GM21737 (cell line): ENCODE data around the gene C1QTNF8.
"Not testable (repeated sequence)": the region's sequence is repeated elsewhere in the genome, so short reads cannot be mapped to it uniquely, and the experiment has no call there.

Experiments
- ATAC-seq: cut with Tn5 transposase; IDR thresholded peaks from one replicate; pipeline ENCODE4 v1.9.1; 2021; ENCODE audit warnings: mild to moderate bottlenecking, moderate library complexity; ENCODE audit not compliant: unreplicated experiment

The C1QTNF8 gene

GRCh38 chr16:1095450-1096168, 435 bp downstream of the C1QTNF8 start:
- ATAC-seq = no peak

GRCh38 chr16:1094601-1095449, 1.2 kb downstream of the C1QTNF8 start:
- ATAC-seq = no peak

DNA sequence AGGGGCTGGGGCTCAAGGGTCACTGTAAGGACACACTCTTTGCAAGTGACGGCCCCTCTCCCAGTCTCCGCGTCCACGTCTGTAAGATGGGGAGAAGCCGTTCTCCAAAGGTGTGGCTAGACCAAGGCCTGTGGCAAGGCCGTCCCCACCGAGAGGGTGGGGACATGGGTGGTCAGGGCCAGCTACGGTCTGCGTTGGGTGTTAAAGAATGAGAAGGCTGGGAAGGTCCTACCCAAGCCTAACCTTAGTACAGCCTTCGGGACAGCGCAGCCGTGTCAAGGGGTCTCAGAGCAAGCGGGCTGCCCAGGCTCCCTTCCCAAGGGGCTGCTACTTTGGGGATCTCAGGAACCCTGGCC, 1.9 kb downstream of the C1QTNF8 start:
- no peak for ATAC-seq

GRCh38 chr16:1093284-1094123, 2.5 kb downstream of the C1QTNF8 start:
- ATAC-seq = no peak

DNA sequence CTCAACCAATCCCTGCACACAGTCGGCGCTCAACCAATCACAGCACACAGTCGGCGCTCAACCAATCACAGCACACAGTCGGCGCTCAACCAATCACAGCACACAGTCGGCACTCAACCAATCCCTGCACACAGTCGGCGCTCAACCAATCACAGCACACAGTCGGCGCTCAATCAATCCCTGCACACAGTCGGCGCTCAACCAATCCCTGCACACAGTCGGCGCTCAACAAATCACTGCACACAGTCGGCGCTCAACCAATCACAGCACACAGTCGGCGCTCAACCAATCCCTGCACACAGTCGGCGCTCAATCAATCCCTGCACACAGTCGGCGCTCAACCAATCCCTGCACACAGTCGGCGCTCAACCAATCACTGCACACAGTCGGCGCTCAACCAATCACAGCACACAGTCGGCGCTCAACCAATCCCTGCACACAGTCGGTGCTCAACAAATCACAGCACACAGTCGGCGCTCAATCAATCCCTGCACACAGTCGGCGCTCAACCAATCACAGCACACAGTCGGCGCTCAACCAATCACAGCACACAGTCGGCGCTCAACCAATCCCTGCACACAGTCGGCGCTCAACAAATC, 3.3 kb downstream of the C1QTNF8 start:
- not testable (repeated sequence) for ATAC-seq

GRCh38 chr16:1091992-1092552, 4.0 kb downstream of the C1QTNF8 start:
- ATAC-seq = no peak

DNA sequence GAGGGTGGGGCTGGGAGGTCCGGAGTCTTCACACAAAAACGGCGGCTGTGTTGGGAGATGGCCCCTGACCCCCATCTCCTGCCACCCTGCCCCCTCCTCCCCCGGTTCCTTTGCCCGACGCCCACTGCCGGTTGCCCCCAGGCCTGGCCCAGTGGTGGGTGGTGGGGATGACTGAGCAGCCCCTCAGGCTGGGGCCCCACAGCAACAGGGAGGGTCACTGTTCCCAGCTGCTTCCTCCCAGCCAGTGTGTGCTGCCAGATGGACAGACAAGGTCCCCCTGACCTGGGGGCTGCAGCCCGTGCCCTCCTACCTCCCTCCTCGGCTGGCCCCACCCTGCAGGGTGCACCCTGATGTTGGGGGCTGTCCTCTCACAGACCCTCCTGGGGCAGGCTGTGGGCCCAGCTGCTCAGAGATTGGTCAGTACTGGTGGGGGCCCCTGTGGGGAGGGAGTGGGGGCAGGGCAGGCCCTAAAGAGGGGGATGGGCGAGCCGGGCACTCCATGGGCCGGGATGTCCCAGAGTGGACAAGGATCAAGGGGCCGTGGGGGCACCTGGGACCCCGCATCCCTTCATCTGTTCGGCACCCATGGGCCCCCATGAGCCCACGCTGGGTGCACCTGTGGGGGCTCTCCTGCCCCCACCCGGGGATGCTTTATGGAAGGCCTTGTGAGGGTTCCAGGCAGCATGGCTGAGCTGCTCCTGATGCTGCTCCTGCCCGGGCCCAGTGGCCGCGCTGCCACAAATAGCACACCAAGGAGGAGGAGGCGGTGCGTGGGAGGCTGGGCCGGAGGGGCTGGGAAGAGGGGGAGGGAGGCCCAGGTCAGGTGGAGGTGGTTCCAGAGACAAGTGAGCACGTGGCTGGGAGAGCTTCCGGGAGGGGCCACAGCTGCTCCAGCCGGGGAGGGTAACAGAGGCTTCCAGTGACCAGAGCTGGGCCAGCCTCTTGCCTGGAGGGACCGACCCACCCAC, 5.1 kb downstream of the C1QTNF8 start:
- no peak for ATAC-seq

DNA sequence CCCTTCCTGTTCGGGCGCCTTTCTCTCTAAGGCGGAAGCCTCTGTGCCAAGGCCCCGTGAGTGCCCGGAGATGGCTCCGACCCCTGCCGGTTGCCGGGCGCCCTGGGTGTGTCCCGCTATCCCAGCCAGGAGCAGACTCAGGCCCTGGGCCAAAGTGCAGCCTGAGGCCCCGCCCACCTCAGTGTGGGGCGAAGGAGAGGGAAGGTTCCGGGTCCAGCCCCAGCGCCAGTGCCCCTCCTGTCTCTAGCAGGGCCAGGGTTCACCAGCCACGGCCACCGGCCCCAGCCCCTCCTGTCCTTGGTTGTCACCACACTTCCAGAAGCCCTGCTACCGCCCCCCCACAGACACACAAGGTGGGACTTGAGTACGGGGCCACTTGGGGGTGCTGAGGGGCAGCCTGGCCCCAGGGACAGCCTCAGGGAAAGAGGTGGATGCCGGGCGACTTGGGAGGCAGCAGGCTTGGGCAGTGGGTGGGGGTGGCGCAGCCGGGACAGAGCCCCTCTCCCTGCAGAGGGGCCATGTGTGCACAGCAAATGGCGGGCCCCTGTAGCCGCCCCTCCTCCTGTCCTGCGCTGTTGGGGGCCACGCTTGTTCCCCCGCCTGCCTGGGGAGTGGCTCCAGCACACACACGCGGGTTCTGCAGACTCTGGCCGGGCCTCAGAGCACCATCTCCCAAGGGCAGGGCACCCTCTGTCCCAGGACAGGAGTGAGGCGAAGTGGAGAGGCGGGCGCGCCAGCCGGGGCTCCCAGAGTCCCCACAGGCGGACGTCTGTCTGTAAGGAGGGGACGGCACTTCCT, 6.0 kb downstream of the C1QTNF8 start:
- ATAC-seq = no peak

- ATAC-seq = no peak
These were observed 6.6 kb downstream of the C1QTNF8 start for GRCh38 chr16:1089439-1089821.

GRCh38 chr16:1088295-1089170, 7.5 kb downstream of the C1QTNF8 start:
- no peak for ATAC-seq

DNA sequence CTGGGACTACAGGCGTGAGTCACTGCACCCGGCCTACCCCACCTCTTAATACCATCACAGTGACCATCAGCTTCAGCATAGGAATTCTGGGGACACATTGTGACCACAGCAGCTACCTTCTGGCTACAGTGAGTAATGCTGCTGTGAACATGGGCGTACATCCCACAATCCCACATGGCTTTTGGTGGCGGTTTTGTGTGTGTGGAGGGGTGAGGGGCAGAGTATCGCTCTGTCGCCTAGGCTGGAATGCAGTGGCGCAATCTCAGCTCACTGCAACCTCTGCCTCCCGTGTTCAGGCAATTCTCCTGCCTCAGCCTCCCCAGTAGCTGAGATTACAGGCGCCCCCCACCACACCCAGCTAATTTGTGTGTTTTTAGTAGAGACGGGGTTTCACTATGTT, 9.6 kb downstream of the C1QTNF8 start:
- not testable (repeated sequence) for ATAC-seq

DNA sequence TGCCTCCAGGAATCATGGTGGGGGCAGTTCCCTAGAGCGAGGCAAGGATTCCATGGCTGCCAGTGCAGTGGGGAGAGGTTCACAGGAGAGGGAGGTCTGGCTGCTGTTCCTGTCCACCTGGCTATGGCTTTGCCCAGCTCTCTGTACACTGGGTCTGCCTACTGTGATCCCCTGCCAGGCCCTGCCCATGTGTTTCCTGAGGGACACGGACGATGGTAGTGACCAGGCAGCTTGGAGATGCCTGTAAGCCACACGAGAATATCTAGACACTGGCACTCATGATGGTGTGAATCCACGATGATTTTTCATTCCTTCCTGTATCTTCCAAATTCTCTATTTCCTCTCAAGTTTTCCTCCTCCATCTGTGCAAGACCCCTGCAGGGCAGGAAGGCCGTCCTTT, 11.1 kb downstream of the C1QTNF8 start:
- ATAC-seq = no peak

GRCh38 chr16:1082952-1083675, 12.9 kb downstream of the C1QTNF8 start:
- ATAC-seq = no peak

DNA sequence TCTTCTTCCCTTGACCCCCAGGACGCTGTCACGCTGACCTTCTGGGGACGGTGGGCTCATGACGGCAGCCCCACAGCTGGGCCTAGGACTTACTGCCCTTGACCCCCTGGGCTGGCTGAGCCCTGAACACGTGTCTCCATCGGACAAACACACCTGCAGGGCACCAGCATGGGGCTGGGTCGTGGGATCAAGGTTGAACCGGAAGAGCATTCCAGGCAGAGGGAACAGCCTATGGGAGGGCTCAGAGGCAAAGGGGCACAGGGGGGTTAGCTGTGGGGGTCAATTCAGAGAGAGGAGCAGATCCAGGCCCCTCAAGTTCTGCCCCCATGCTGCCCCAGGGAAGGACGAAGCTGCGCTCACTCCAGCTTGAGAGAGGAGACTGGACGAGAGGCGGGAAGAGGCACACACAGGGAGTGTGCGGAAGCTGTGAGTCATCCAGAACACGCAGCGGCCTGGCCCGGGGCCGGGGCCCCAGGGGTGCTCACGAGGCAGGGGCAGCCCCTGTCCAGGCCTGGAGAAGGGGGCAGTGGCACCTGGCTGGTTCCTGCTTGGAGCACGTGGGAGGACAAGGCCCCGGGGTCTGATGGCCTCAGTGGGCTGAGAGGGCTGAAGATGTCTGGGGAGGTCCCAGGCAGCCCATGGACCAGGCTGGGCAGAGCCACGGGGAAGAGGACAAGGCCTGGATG, 13.6 kb downstream of the C1QTNF8 start:
- ATAC-seq = no peak

GRCh38 chr16:1081734-1082265, 14.2 kb downstream of the C1QTNF8 start:
- ATAC-seq = no peak
